ENCODE measurements around the gene ANTXRL.

The ANTXRL gene

GRCh38 chr10:46289209-46289810 is 2.5 kb downstream of the ANTXRL start:
- Histone ChIP-seq H3K9me3 (ENCODE audit: severe bottlenecking) (no peaks in the 10 kb centered on the region), H3K27me3 (ENCODE audit: insufficient read depth, low read depth, severe bottlenecking) (no peaks in the 10 kb centered on the region), H3K36me3 (no peaks in the 10 kb centered on the region), H3K4me3 (ENCODE audit: low read depth, low read length) (no peak overlapping the region), H3K27ac (no peak overlapping the region)
- no peak for TF ChIP-seq CTCF (IDR thresholded peaks at IDR 0.05; ENCODE audit: low read depth, low read length)
- DNase-seq: no peak

GRCh38 chr10:46290101-46290886 is 3.5 kb downstream of the ANTXRL start:
- H3K9me3 ChIP-seq (ENCODE audit: severe bottlenecking): no peaks in the 10 kb centered on the region
- no peak for TF ChIP-seq CTCF (IDR thresholded peaks at IDR 0.05; ENCODE audit: low read depth, low read length)

GRCh38 chr10:46291817-46292572 is 5.2 kb downstream of the ANTXRL start:
- no peak for TF ChIP-seq CTCF (IDR thresholded peaks at IDR 0.05; ENCODE audit: low read depth, low read length)

More at GRCh38 chr10:46290101-46290886, 3.5 kb downstream of the ANTXRL start:
- H3K27ac ChIP-seq: no peak overlapping the region
- H3K27me3 ChIP-seq (ENCODE audit: insufficient read depth, low read depth, severe bottlenecking): no peaks in the 10 kb centered on the region
- H3K4me3 ChIP-seq (ENCODE audit: low read depth, low read length): no peak overlapping the region
- no peak for DNase-seq
- H3K36me3 ChIP-seq: no peaks in the 10 kb centered on the region

GRCh38 chr10:46292573-46293023 is 5.8 kb downstream of the ANTXRL start:
- no peak for TF ChIP-seq CTCF (IDR thresholded peaks at IDR 0.05; ENCODE audit: low read depth, low read length)
- Histone ChIP-seq H3K4me3 (ENCODE audit: low read depth, low read length) (no peak overlapping the region), H3K27ac (no peak overlapping the region), H3K36me3 (no peaks in the 10 kb centered on the region), H3K9me3 (ENCODE audit: severe bottlenecking) (no peaks in the 10 kb centered on the region), H3K27me3 (ENCODE audit: insufficient read depth, low read depth, severe bottlenecking) (no peaks in the 10 kb centered on the region)
- no peak for DNase-seq

More at GRCh38 chr10:46291817-46292572, 5.2 kb downstream of the ANTXRL start:
- no peak for DNase-seq
- no peaks in the 10 kb centered on the region for H3K27me3 ChIP-seq (ENCODE audit: insufficient read depth, low read depth, severe bottlenecking)
- H3K4me3 ChIP-seq (ENCODE audit: low read depth, low read length): no peak overlapping the region
- no peaks in the 10 kb centered on the region for H3K9me3 ChIP-seq (ENCODE audit: severe bottlenecking)
- no peaks in the 10 kb centered on the region for H3K36me3 ChIP-seq
- no peak overlapping the region for H3K27ac ChIP-seq

GRCh38 chr10:46293228-46293627 is 6.4 kb downstream of the ANTXRL start:
- H3K27me3 ChIP-seq (ENCODE audit: insufficient read depth, low read depth, severe bottlenecking): no peaks in the 10 kb centered on the region
- TF ChIP-seq CTCF (IDR thresholded peaks at IDR 0.05; ENCODE audit: low read depth, low read length): no peak
- DNase-seq: no peak
- H3K9me3 ChIP-seq (ENCODE audit: severe bottlenecking): no peaks in the 10 kb centered on the region
- no peaks in the 10 kb centered on the region for H3K36me3 ChIP-seq
- no peak overlapping the region for H3K27ac ChIP-seq
- H3K4me3 ChIP-seq (ENCODE audit: low read depth, low read length): no peak overlapping the region
